Common myeloid progenitor, CD34-positive (primary cell): ENCODE measurements around the gene SPEM3.
A peak's percentile ranks its signal among the peaks of the same experiment; 100 is the strongest.

Experiments used
- CTCF ChIA-PET: fragments of 350-600 bp; sonication (Branson Sonifier 250); formaldehyde crosslinking; loops from one replicate; lab custom pipeline; 2021; ENCODE audit warnings: antibody characterized with exemption; lab: Charles Lee
- POLR2A ChIA-PET: fragments of 350-600 bp; sonication (Branson Sonifier 250); formaldehyde crosslinking; loops from one replicate; lab custom pipeline; 2021; ENCODE audit warnings: antibody characterized with exemption; lab: Charles Lee
- DNase-seq, 3 donors: peaks; one replicate each; pipeline versions ENCODE4 v3.0.0 to v3.0.0-alpha.2; 2013
- H3K27ac ChIP-seq, 2 experiments: 1 replicate in 1 of 2; 2 replicates in 1 of 2; pipeline ENCODE4 v1.7.0; 2013; ENCODE audit warnings: inconsistent platforms in 2 of 2, low read length in 2 of 2, mild to moderate bottlenecking in 2 of 2, low read depth in 1 of 2, moderate library complexity in 1 of 2; ENCODE audit not compliant: severe bottlenecking in 2 of 2, insufficient read depth in 1 of 2, poor library complexity in 1 of 2
- H3K27me3 ChIP-seq, 5 experiments: replicated peaks in 2 of 5; 1 replicate in 3 of 5; 2 replicates in 2 of 5; pipeline versions ENCODE4 v1.6.1 to v1.7.0; 2013; ENCODE audit warnings: low read length in 4 of 5, mild to moderate bottlenecking in 2 of 5, moderate library complexity in 2 of 5, inconsistent platforms in 1 of 5; ENCODE audit not compliant: insufficient read depth in 5 of 5, control insufficient read depth in 4 of 5
- H3K36me3 ChIP-seq, 4 experiments: 1 replicate in 2 of 4; 2 replicates in 2 of 4; pipeline versions ENCODE4 v1.6.1 to v1.7.0; 2013; ENCODE audit warnings: low read length in 3 of 4, control low read depth in 1 of 4, mild to moderate bottlenecking in 1 of 4; ENCODE audit not compliant: control insufficient read depth in 4 of 4, insufficient read depth in 4 of 4
- H3K4me1 ChIP-seq, 4 experiments: 1 replicate in 3 of 4; 2 replicates in 1 of 4; pipeline versions ENCODE4 v1.6.1 to v1.7.1; 2013; ENCODE audit warnings: low read length in 3 of 4, mild to moderate bottlenecking in 3 of 4, control low read depth in 1 of 4, inconsistent platforms in 1 of 4, moderate library complexity in 1 of 4; ENCODE audit not compliant: control insufficient read depth in 4 of 4, insufficient read depth in 4 of 4; ENCODE audit errors: control extremely low read depth in 1 of 4
- H3K4me3 ChIP-seq, 7 experiments: 1 replicate in 4 of 7; 2 replicates in 3 of 7; pipeline versions ENCODE4 v1.5.1 to v1.7.0; 2013; ENCODE audit warnings: mild to moderate bottlenecking in 7 of 7, low read length in 6 of 7, moderate library complexity in 6 of 7, inconsistent platforms in 2 of 7, low read depth in 2 of 7, control low read depth in 1 of 7; ENCODE audit not compliant: insufficient read depth in 4 of 7, control insufficient read depth in 1 of 7; ENCODE audit errors: extremely low read depth in 1 of 7
- H3K9me3 ChIP-seq, 5 experiments: 1 replicate in 4 of 5; 2 replicates in 1 of 5; pipeline versions ENCODE4 v1.6.1 to v1.7.1; 2013; ENCODE audit warnings: low read length in 4 of 5, mild to moderate bottlenecking in 2 of 5, inconsistent platforms in 1 of 5, low read depth in 1 of 5, moderate library complexity in 1 of 5; ENCODE audit not compliant: control insufficient read depth in 4 of 5, insufficient read depth in 2 of 5; ENCODE audit errors: control extremely low read depth in 1 of 5
- WGBS: methylation state at CpG from one replicate; pipeline ENCODE4 v1.1.5; 2013; ENCODE audit not compliant: insufficient coverage; 5-methylcytosine and 5-hydroxymethylcytosine counted together

SPEM3 gene

GRCh38 chr17:7406235-7406825, 22.3 kb upstream of the SPEM3 start:
- ChIA-PET POLR2A (no interaction called here), CTCF (interaction anchor here (1.0 to 1.5 kb wide), 5 partner anchors 8 to 283 kb away, joined by 3 read pairs; partner anchors contain the start of gene TMEM102)
- peaks cover 0 to 5% (median 4%) of the 10 kb centered on the region in 5 experiments for H3K27me3 ChIP-seq
- no peak for DNase-seq
- no peak overlapping the region for H3K27ac ChIP-seq
- H3K4me3 ChIP-seq, result no peak overlapping the region
- H3K4me1 ChIP-seq, result peaks cover 0 to 36% (median 25%) of the 10 kb centered on the region in 4 experiments
- WGBS, result 85% methylated on average over 3 of the region's 12 CpGs
- peaks cover 0 to 2% (median 0%) of the 10 kb centered on the region in 4 experiments for H3K36me3 ChIP-seq
- no peaks in the 10 kb centered on the region for H3K9me3 ChIP-seq

GRCh38 chr17:7407082-7407481, 21.6 kb upstream of the SPEM3 start:
- Histone ChIP-seq H3K27ac (no peak overlapping the region), H3K4me3 (no peak overlapping the region), H3K4me1 (peaks cover 0 to 36% (median 25%) of the 10 kb centered on the region in 4 experiments), H3K9me3 (no peaks in the 10 kb centered on the region), H3K36me3 (peaks cover 0 to 2% (median 0%) of the 10 kb centered on the region in 4 experiments), H3K27me3 (peaks cover 0 to 5% (median 4%) of the 10 kb centered on the region in 5 experiments)
- ChIA-PET CTCF (interaction anchor here (1.0 to 1.4 kb wide), 5 partner anchors 8 to 182 kb away, joined by 3 to 4 read pairs (median 3); no protein-coding TSS in a partner anchor), POLR2A (no interaction called here)
- DNase-seq, result no peak
- WGBS, result 93% methylated on average over 4 of the region's 13 CpGs

- Histone ChIP-seq H3K9me3 (no peaks in the 10 kb centered on the region), H3K27ac (no peak within 1 kb of the TSS), H3K4me1 (peaks cover 0 to 36% (median 24%) of the 10 kb centered on the region in 4 experiments), H3K27me3 (peaks cover 0 to 5% (median 4%) of the 10 kb centered on the region in 5 experiments), H3K36me3 (peaks cover 0 to 2% (median 0%) of the 10 kb centered on the region in 4 experiments), H3K4me3 (peak within 1 kb of the TSS in 2 of 7 experiments; percentile 38 to 51)
- ChIA-PET CTCF (interaction anchor here (1.0 to 1.4 kb wide), 5 partner anchors 9 to 181 kb away, joined by 3 to 4 read pairs (median 3); no protein-coding TSS in a partner anchor), POLR2A (no interaction called here)
- WGBS, result 47% methylated on average over 4 of the region's 12 CpGs
- no peak for DNase-seq
These were observed 21.0 kb upstream of the SPEM3 start, which contains the start of gene NLGN2 for GRCh38 chr17:7407485-7408251. Gene NLGN2, plus strand, starts transcription at chr17:7407845. Its CDS starts 411 bp downstream, at chr17:7408256.

GRCh38 chr17:7408252-7408727, 20.4 kb upstream of the SPEM3 start:
- peak; percentile 36 to 58 (median 55) for DNase-seq
- peak overlapping the region in 2 of 7 experiments; percentile 16 to 51 for H3K4me3 ChIP-seq
- no peaks in the 10 kb centered on the region for H3K9me3 ChIP-seq
- peaks cover 0 to 30% (median 18%) of the 10 kb centered on the region in 4 experiments for H3K4me1 ChIP-seq
- ChIA-PET POLR2A (no interaction called here), CTCF (interaction anchor here (1.4 to 1.5 kb wide), 2 partner anchors 20 to 27 kb away, joined by 3 to 6 read pairs; partner anchors contain the start of gene TMEM102)
- 86% methylated on average over 51 of the region's 58 CpGs for WGBS
- peaks cover 0 to 5% (median 4%) of the 10 kb centered on the region in 5 experiments for H3K27me3 ChIP-seq
- peaks cover 0 to 2% (median 0%) of the 10 kb centered on the region in 4 experiments for H3K36me3 ChIP-seq
- no peak overlapping the region for H3K27ac ChIP-seq

- H3K9me3 ChIP-seq, result no peaks in the 10 kb centered on the region
- DNase-seq, result no peak
- H3K27me3 ChIP-seq, result peaks cover 0 to 5% (median 4%) of the 10 kb centered on the region in 5 experiments
- H3K4me1 ChIP-seq, result peaks cover 0 to 27% (median 14%) of the 10 kb centered on the region in 4 experiments
- CTCF ChIA-PET, result interaction anchor here (1.5 kb wide), 1 partner anchor 27 kb away, joined by 6 read pairs; the partner anchor contains the start of gene TMEM102
- POLR2A ChIA-PET, result interaction anchor here (1.0 kb wide), 1 partner anchor 29 kb away, joined by 3 read pairs; no protein-coding TSS in a partner anchor
- WGBS, result 100% methylated on average over 6 of the region's 6 CpGs
- H3K27ac ChIP-seq, result no peak overlapping the region
- H3K36me3 ChIP-seq, result peaks cover 0 to 2% (median 0%) of the 10 kb centered on the region in 4 experiments
- H3K4me3 ChIP-seq, result peak overlapping the region in 1 of 7 experiments; percentile 51
These were observed 19.8 kb upstream of the SPEM3 start for GRCh38 chr17:7408863-7409262.

GRCh38 chr17:7409716-7410115, 18.9 kb upstream of the SPEM3 start:
- ChIA-PET CTCF (interaction anchor here (1.5 kb wide), 1 partner anchor 26 kb away, joined by 6 read pairs; the partner anchor contains the start of gene TMEM102), POLR2A (interaction anchor here (1.0 kb wide), 1 partner anchor 29 kb away, joined by 3 read pairs; no protein-coding TSS in a partner anchor)
- WGBS, result 96% methylated on average over 6 of the region's 6 CpGs

More at GRCh38 chr17:7409716-7410115, 18.9 kb upstream of the SPEM3 start:
- peaks cover 0 to 2% (median 0%) of the 10 kb centered on the region in 4 experiments for H3K36me3 ChIP-seq
- peaks cover 0 to 5% (median 4%) of the 10 kb centered on the region in 5 experiments for H3K27me3 ChIP-seq
- no peak overlapping the region for H3K27ac ChIP-seq
- peaks cover 0 to 27% (median 14%) of the 10 kb centered on the region in 4 experiments for H3K4me1 ChIP-seq
- H3K4me3 ChIP-seq, result no peak overlapping the region
- DNase-seq, result no peak
- H3K9me3 ChIP-seq, result no peaks in the 10 kb centered on the region
